Activated CD4-positive, alpha-beta T cell treated with anti-CD3 and anti-CD28 coated beads, Interleukin-10, Interleukin-2, amounts not matched to agents 100 ng/mL and 50 ng/mL, durations not matched to agents 16 hours and 8 hours (primary cell): ENCODE measurements around the gene TRAM2.

Source experiments
- DNase-seq: peaks from one replicate; pipeline ENCODE4 v3.0.0-alpha.2; 2020

TRAM2 gene

DNA sequence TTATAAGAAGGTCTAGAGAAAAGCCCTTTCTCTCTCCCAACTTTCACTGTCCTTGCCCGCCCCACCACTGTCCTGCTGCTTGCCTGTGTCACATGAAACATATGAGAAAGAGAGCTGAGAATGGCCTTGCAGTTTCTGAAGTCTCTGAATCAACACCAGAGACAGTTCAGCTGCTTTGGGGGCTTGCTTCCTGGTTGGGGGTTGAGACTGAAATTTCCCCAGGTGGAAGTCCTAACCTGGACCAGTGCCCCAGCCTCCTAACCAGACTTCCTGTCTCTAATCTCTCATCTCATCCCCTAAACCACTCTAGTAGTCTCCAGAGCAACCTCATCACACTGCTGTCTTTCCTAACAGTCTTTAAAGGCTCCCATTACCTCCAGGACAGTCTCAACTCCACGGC, 10.7 kb downstream of the TRAM2 start:
- DNase-seq, result no peak

DNA sequence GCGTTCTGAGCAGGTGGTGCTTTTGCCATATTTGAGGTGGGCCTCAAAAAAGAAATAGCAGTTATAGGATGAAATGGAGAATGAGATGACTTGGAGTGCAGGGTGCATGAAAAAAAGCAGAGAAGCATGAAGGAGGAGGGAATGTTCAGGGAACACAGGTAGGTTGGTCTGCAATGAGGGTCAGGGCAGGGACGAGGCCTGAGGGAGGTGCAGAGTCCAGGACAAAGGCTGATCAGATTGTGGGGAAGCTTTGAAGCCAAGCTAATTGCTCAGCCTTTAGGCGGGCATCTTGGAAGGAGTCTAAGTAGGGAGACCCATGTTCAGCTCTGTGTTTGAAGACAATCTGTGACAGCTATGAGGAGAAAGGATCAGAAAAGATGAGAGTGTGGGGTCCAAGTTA, 12.0 kb downstream of the TRAM2 start:
- DNase-seq, result no peak

GRCh38 chr6:52562911-52563310, 13.9 kb downstream of the TRAM2 start:
- DNase-seq, result no peak

- no peak for DNase-seq
Measured at GRCh38 chr6:52560462-52560861, 16.4 kb downstream of the TRAM2 start.

DNA sequence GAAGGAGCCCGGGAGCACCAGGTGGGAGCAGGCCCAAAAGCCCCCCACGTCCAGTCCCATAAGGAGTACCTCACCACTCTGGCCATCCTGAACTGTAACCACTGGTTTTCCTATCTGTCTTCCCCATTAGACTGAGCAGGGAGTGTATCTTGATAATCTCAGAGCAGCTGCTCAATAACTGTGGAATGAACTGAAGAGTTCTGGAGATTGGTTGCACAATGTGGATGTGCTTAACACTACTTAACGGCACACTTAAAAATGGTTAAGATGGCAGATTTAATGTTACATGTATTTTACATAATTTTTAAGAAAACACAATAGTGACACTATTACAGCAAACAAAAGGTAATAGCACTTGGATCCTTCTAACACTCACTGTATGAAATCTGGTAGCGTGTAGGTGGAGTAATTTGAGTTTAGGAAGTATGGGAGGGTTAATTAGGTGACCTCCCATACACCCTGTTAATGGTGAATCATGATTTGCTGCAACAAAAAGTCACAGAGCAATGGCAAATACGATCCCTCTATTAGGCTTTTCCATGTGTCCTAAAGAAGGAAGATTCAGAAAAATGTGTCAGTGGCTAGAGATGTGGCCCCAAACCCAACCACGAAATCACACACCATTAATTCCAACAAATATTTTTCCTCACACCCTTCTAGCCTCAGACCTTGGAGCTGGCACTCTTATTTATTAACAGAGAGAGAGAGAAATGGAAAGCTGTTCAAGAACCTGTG, 18.4 kb downstream of the TRAM2 start:
- DNase-seq, result no peak

GRCh38 chr6:52557389-52558265, 19.2 kb downstream of the TRAM2 start:
- no peak for DNase-seq

DNA sequence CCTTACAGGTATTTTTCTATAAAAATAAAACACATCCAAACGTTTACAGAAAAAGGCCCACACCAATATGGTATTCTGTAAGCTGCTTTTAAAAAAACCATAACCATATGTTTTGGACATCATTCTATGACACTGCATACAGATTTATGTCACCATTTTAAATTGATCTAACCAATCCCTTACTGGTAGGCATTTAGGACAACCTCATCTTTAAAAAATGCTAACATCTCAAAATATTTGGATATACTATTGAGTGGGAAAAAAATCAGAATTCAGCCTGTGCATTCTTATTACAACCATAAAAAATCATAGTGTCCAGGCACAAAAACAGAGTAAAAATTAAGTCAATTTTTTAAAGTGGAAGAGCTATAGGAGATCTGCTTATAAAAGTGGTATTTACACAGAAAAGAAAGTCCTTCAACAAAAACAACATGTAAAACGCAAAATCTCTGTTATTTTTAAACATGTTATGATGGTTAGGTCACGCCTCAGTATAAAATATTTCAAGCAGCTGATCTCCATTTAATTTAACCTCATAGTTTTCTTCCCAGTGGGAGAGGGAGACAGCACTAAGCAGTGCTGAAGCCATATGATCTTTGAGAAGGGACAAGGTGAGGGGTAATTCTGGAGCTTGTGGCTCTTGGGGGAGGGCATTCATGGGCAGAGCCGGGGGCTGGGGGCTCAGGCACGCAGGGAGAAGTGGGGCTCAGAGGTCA, 21.2 kb downstream of the TRAM2 start:
- no peak for DNase-seq

DNA sequence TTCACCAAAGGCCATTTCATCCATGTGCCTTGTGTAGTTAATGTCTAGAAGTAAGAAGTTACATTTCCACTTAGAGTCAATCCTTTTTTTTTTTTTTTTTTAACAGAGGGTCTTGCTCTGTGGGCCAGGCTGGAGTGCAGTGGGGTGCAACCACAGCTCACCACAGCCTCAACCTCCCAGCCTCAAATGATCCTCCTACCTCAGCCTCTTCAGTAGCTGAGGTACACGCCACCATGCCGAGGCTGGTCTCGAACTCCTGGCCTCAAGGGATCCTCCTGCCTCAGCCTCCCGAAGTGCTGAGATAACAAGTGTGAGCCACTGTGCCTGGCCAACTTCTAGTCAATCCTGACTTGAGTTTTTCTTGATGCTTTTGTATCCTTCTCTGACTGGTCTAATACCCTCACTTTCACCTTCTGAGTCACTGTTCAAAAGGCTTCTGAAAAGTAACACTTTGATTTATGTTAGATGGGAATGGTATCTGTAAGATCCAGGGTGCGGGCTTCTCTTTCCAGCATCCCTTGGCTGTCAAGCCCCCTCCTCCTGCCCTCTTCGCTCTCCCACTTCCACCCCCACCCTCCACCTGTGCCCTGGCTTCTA, 22.1 kb downstream of the TRAM2 start:
- DNase-seq, result no peak

GRCh38 chr6:52553719-52554118, 23.1 kb downstream of the TRAM2 start:
- no peak for DNase-seq

DNA sequence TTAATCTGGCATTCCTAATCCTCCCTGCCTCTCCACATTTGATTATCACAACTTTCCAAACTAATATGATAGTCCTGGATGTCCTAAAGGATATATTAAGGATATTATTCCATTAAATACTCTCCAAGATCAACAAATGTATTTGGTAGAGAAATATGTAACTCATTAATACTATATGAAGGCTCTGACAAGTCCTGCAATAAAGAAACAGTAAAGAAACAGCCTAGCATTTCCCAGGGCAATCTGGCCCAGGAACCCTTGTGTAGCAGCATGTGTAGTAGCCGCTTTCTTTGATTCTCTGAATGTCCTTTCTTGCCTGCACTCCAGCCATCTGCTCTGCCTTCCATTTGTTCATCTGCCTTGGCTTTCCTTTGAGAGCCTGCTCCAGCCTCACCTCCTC, 23.7 kb downstream of the TRAM2 start:
- no peak for DNase-seq

DNA sequence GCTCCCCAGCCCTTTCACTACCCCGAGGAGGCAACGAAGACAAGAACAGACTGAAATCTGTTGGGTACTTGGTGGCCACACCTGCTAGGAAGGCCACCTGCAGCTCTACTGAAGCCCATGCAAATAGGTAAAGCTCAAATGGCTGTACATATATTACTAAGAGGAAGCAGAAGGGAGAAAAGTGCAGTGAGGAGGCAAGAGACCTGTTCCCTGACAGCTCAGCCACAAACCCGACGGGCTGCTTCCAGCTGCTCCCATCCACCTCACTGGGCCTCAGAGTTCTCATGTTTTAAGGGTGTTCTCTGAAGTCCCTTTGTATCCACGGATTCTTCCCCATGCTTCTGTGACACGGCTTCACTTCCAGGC, 24.6 kb downstream of the TRAM2 start:
- no peak for DNase-seq

GRCh38 chr6:52551483-52552277, 25.2 kb downstream of the TRAM2 start:
- no peak for DNase-seq

DNA sequence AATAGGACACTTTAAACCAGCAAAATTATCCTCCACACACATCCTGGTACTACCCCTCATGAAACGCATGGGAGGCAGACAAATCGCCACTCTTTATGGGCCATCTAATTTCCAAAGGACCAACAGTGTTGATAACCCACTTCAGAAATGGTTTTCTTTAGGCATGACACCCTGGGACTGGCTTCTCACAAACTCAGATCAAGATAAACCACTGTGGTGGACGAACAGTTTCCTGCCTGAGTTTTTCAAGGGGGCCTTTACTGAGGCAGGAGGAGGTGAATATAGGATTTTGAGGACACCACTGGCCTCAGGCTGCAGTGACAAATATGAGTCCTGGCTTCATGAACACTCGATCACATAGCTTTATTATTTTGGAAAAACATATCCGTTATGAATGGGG, 26.0 kb downstream of the TRAM2 start:
- no peak for DNase-seq

GRCh38 chr6:52550014-52550575, 26.8 kb downstream of the TRAM2 start:
- no peak for DNase-seq

DNA sequence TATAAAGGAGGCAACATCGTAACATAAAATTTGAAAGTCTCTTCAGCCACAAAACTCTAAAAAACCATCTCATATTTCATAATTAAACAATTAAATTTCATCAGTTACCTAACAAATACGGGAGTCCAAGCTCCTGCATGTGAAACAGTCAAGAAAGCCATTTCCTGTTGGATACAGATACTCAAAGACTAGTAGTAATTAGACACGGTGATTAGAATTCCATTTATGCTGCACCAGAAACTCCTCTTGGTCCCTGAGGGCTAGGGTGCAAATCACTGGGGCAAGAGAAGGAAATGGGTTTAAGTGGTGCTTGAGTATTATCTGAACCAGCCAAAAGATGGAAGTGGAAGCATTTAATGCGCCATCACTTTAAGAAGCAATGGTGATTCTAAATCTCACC, 27.4 kb downstream of the TRAM2 start:
- no peak for DNase-seq

- DNase-seq, result no peak
Measured at GRCh38 chr6:52548999-52549398, 27.9 kb downstream of the TRAM2 start.

DNA sequence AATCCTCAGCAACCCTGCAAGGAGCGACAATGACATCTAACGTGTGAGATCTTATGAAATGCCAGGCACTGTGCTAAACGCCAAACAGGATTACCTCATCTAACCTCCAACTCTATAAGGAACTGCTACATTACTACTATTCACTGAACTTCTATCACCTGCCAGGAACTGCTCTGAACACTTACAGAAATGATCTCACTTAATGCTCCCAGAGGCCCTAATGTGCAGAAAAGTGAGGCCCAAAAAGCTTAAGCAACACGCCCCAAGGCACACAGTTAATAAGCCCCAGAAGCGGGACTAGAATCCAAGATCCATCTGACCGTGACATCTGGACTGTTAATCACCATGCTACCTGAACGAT, 28.5 kb downstream of the TRAM2 start:
- DNase-seq, result no peak

DNA sequence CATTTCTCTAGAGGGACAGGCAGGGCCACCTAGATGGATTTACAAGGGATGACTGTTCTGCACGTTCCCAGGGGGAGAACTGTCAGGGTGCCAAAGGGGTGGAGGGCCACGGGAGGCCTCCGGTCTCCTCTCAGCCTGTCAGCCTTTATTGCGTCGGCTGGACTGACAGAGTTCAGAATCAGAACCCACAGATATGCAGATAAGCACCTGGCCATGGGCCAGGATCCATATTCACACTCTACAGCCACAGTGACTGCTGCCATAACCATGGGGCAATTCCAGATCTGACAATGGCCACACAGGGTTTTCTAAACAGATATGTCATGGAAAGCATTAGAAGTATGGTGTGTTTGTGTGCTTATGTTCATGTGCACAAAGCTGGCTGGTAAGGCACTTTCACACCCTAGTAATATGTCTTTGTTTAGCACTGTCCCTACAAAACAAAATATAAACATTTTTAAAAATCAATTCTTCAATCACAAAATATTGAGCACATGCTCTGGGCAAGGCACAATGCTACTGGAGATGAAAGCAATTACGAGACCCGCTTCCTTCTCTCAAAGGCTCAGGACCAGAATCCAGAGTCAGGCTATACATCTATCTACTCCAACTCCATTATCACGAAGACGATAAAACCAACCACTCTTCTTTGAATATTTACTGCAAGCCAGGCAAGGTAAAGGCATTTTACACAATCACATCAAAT, 29.1 kb downstream of the TRAM2 start:
- no peak for DNase-seq

GRCh38 chr6:52546678-52547077, 30.2 kb downstream of the TRAM2 start:
- DNase-seq, result no peak

- DNase-seq, result no peak
Measured at GRCh38 chr6:52546192-52546591, 30.7 kb downstream of the TRAM2 start.

- no peak for DNase-seq
Measured at GRCh38 chr6:52545406-52546119, 31.3 kb downstream of the TRAM2 start.
